Smooth muscle cell (in vitro differentiated cells): ENCODE data around the gene PRPF40B. TPM values are rescaled to one million over a fixed set of nuclear protein-coding genes. Genes with fewer than 3 reads are reported as not detected.
"Not testable (repeated sequence)": the region's sequence is repeated elsewhere in the genome, so short reads cannot be mapped to it uniquely, and the experiment has no call there.

Source experiments
- DNase-seq: peaks from one replicate; lab custom pipeline; 2025; ENCODE audit not compliant: unreplicated experiment; lab: John Stamatoyannopoulos, UW
- H2AFZ ChIP-seq: fragments of 200-600 bp; sonication (generic); 2 replicates; pipeline ENCODE4 v1.6.0; 2016; ENCODE audit warnings: antibody characterized with exemption, low read depth, mild to moderate bottlenecking
- H3F3A ChIP-seq: fragments of 200-600 bp; sonication (generic); 2 replicates; pipeline ENCODE4 v1.6.0; 2017; ENCODE audit warnings: antibody characterized with exemption, low read depth
- H3K27ac ChIP-seq: fragments of 200-600 bp; sonication (generic); 2 replicates; pipeline ENCODE4 v1.5.1; 2016; ENCODE audit warnings: low read depth, mild to moderate bottlenecking
- H3K27me3 ChIP-seq: fragments of 200-600 bp; sonication (generic); 2 replicates; pipeline ENCODE4 v1.6.1; 2016; ENCODE audit warnings: low read depth, mild to moderate bottlenecking
- H3K36me3 ChIP-seq: fragments of 200-600 bp; sonication (generic); 2 replicates; pipeline ENCODE4 v1.5.1; 2016; ENCODE audit warnings: low read depth
- H3K4me1 ChIP-seq: fragments of 200-600 bp; sonication (generic); 2 replicates; pipeline ENCODE4 v1.5.1; 2016; ENCODE audit warnings: low read depth
- H3K4me2 ChIP-seq: fragments of 200-600 bp; sonication (generic); 2 replicates; pipeline ENCODE4 v1.6.0; 2016; ENCODE audit warnings: mild to moderate bottlenecking
- H3K4me3 ChIP-seq: fragments of 200-600 bp; sonication (generic); 2 replicates; pipeline ENCODE4 v1.5.1; 2016; ENCODE audit warnings: mild to moderate bottlenecking
- H3K79me2 ChIP-seq: fragments of 200-600 bp; sonication (generic); 2 replicates; pipeline ENCODE4 v1.6.0; 2016; ENCODE audit warnings: low read depth, mild to moderate bottlenecking
- H3K9ac ChIP-seq: fragments of 200-600 bp; sonication (generic); 2 replicates; pipeline ENCODE4 v1.6.0; 2016; ENCODE audit warnings: low read depth
- H3K9me3 ChIP-seq: fragments of 200-600 bp; sonication (generic); replicated peaks from 2 replicates; pipeline ENCODE4 v1.5.1; 2016; ENCODE audit warnings: low read depth
- H4K20me1 ChIP-seq: fragments of 200-600 bp; sonication (generic); 2 replicates; pipeline ENCODE4 v1.6.0; 2016; ENCODE audit warnings: low read depth
- CTCF ChIP-seq: fragments of 200-600 bp; sonication (generic); IDR thresholded peaks from 2 replicates; pipeline ENCODE4 v1.5.1; 2017; ENCODE audit warnings: borderline replicate concordance, mild to moderate bottlenecking, antibody characterized with exemption; ENCODE audit not compliant: insufficient read depth, poor library complexity, severe bottlenecking
- WGBS: methylation state at CpG from one replicate; pipeline ENCODE4 v1.1.7; 2016; ENCODE audit warnings: low lambda C conversion rate; 5-methylcytosine and 5-hydroxymethylcytosine counted together
- polyA plus RNA-seq: library from polyadenylated mRNA; unstranded; fragments of >200 nt; fragmentation: Nextera tagmentation; extraction: Ambion mirVana; gene quantifications from 2 replicates; pipeline ENCODE4 v1.2.1, GENCODE V29; 2016
- total RNA-seq: library from RNA; depleted of rRNA; stranded (reverse); fragments of >200 nt; gene quantifications from 2 replicates; pipeline ENCODE4 v1.2.3, GENCODE V29; 2014

The PRPF40B gene
- total and polyA plus RNA-seq, 2 experiments from 2014 or later: 6.2 to 19.8 TPM

- Histone ChIP-seq H3K36me3 (no peaks in the 10 kb centered on the region), H3K9ac (no peak overlapping the region), H3K4me2 (no peak overlapping the region), H3K79me2 (no peaks in the 10 kb centered on the region), H3K27ac (no peak overlapping the region), H3K4me1 (no peaks in the 10 kb centered on the region), H3K9me3 (no peaks in the 10 kb centered on the region), H3K4me3 (no peak overlapping the region), H3K27me3 (no peaks in the 10 kb centered on the region), H4K20me1 (no peaks in the 10 kb centered on the region), H2AFZ (no peak overlapping the region), H3F3A (no peaks in the 10 kb centered on the region)
- TF ChIP-seq CTCF: no peak
- WGBS: 95% methylated on average over 10 of the region's 10 CpGs
- no peak for DNase-seq
These were observed 24.8 kb upstream of the PRPF40B start for GRCh38 chr12:49598527-49598926.

- Histone ChIP-seq H2AFZ (no peak overlapping the region), H3F3A (no peaks in the 10 kb centered on the region), H3K4me1 (no peaks in the 10 kb centered on the region), H3K36me3 (no peaks in the 10 kb centered on the region), H3K9me3 (no peaks in the 10 kb centered on the region), H3K27me3 (no peaks in the 10 kb centered on the region), H3K27ac (no peak overlapping the region), H3K79me2 (no peaks in the 10 kb centered on the region), H4K20me1 (no peaks in the 10 kb centered on the region), H3K9ac (no peak overlapping the region), H3K4me3 (no peak overlapping the region), H3K4me2 (no peak overlapping the region)
- 96% methylated on average over 8 of the region's 8 CpGs for WGBS
- DNase-seq: no peak
- no peak for TF ChIP-seq CTCF
These were observed 23.4 kb upstream of the PRPF40B start for GRCh38 chr12:49599961-49600360.

- Histone ChIP-seq H3K9me3 (no peaks in the 10 kb centered on the region), H3K4me3 (no peak overlapping the region), H4K20me1 (no peaks in the 10 kb centered on the region), H2AFZ (no peak overlapping the region), H3K4me2 (no peak overlapping the region), H3F3A (no peaks in the 10 kb centered on the region), H3K27me3 (no peaks in the 10 kb centered on the region), H3K79me2 (no peaks in the 10 kb centered on the region), H3K27ac (no peak overlapping the region), H3K36me3 (no peaks in the 10 kb centered on the region), H3K9ac (no peak overlapping the region), H3K4me1 (no peaks in the 10 kb centered on the region)
- 92% methylated on average over 1 of the region's 1 CpG for WGBS
- TF ChIP-seq CTCF: no peak
- DNase-seq: no peak
These were observed 19.6 kb upstream of the PRPF40B start for GRCh38 chr12:49603721-49604120.

GRCh38 chr12:49604856-49605255 is 18.5 kb upstream of the PRPF40B start:
- Histone ChIP-seq H3F3A (no peaks in the 10 kb centered on the region), H3K4me3 (no peak overlapping the region), H3K4me1 (no peaks in the 10 kb centered on the region), H3K9ac (no peak overlapping the region), H3K4me2 (no peak overlapping the region), H2AFZ (no peak overlapping the region), H3K9me3 (no peaks in the 10 kb centered on the region), H3K27me3 (no peaks in the 10 kb centered on the region), H3K27ac (no peak overlapping the region), H4K20me1 (no peaks in the 10 kb centered on the region), H3K36me3 (no peaks in the 10 kb centered on the region), H3K79me2 (no peaks in the 10 kb centered on the region)
- no peak for DNase-seq
- WGBS: 58% methylated on average over 5 of the region's 5 CpGs
- no peak for TF ChIP-seq CTCF

- not testable (repeated sequence) for H2AFZ ChIP-seq, H3F3A ChIP-seq, H3K9ac ChIP-seq, H3K27me3 ChIP-seq, H3K9me3 ChIP-seq, H3K36me3 ChIP-seq, H3K4me3 ChIP-seq, DNase-seq, H3K79me2 ChIP-seq, H3K4me1 ChIP-seq, H4K20me1 ChIP-seq, H3K27ac ChIP-seq, H3K4me2 ChIP-seq
- 91% methylated on average over 4 of the region's 4 CpGs for WGBS
These were observed 17.8 kb upstream of the PRPF40B start, which contains the start of gene FAM186B for GRCh38 chr12:49605539-49605938. Gene FAM186B, minus strand, starts transcription at chr12:49605639. Its CDS starts 162 bp downstream, at chr12:49605477.
